Ureter (tissue), 1 donor: ENCODE measurements around the gene PLAGL1. TPM values are rescaled to one million over a fixed set of nuclear protein-coding genes. Genes with fewer than 3 reads are reported as not detected.
A peak's percentile ranks its signal among the peaks of the same experiment; 100 is the strongest.

Source experiments
- DNase-seq: peaks from one replicate; pipeline ENCODE4 v3.0.0-alpha.2; 2020; ENCODE audit warnings: low spot score
- total RNA-seq: library from RNA; stranded (reverse); gene quantifications from one replicate; pipeline ENCODE4 v1.2.4, GENCODE V29; 2023
- donor health status: DM: yes; HTN: yes; CAD: no.

The PLAGL1 gene
- total RNA-seq, 1 donor from 2014 or later = 57.3 TPM

GRCh38 chr6:143966312-143966711 lies 41.7 kb downstream of the PLAGL1 start:
- DNase-seq = no peak

GRCh38 chr6:143965503-143966171 lies 42.4 kb downstream of the PLAGL1 start:
- DNase-seq = no peak

- DNase-seq = no peak
Measured at GRCh38 chr6:143964674-143965081, 43.4 kb downstream of the PLAGL1 start.

GRCh38 chr6:143963158-143963919 lies 44.7 kb downstream of the PLAGL1 start:
- DNase-seq = no peak

- DNase-seq = no peak
Measured at GRCh38 chr6:143961886-143962878, 45.9 kb downstream of the PLAGL1 start.

GRCh38 chr6:143961066-143961465 lies 47.0 kb downstream of the PLAGL1 start:
- DNase-seq = no peak

GRCh38 chr6:143959927-143960326 lies 48.1 kb downstream of the PLAGL1 start:
- DNase-seq = no peak

- no peak for DNase-seq
Measured at GRCh38 chr6:143958839-143959399, 49.1 kb downstream of the PLAGL1 start.

GRCh38 chr6:143957679-143958274 lies 50.3 kb downstream of the PLAGL1 start:
- no peak for DNase-seq

- no peak for DNase-seq
Measured at GRCh38 chr6:143955971-143956370, 52.1 kb downstream of the PLAGL1 start.

GRCh38 chr6:143953922-143954321 lies 54.1 kb downstream of the PLAGL1 start:
- no peak for DNase-seq

GRCh38 chr6:143952947-143953701 lies 54.9 kb downstream of the PLAGL1 start:
- no peak for DNase-seq

GRCh38 chr6:143952060-143952778 lies 55.8 kb downstream of the PLAGL1 start:
- DNase-seq = no peak

- no peak for DNase-seq
Measured at GRCh38 chr6:143950875-143951274, 57.2 kb downstream of the PLAGL1 start.

GRCh38 chr6:143949962-143950361 lies 58.1 kb downstream of the PLAGL1 start:
- DNase-seq = no peak

GRCh38 chr6:143949535-143949934 lies 58.5 kb downstream of the PLAGL1 start:
- no peak for DNase-seq

- no peak for DNase-seq
Measured at GRCh38 chr6:143948208-143948607, 59.9 kb downstream of the PLAGL1 start.

- DNase-seq = peak; percentile 56
Measured at GRCh38 chr6:143941852-143942627, 66.0 kb downstream of the PLAGL1 start.

- DNase-seq = no peak
Measured at GRCh38 chr6:143940011-143940597, 68.0 kb downstream of the PLAGL1 start.
